Fibroblast of the aortic adventitia (primary cell): Measurements from ENCODE around the gene PRR14L. TPM values are rescaled to one million over a fixed set of nuclear protein-coding genes. Genes with fewer than 3 reads are reported as not detected.

Experiments
- DNase-seq: peaks from one replicate; pipeline ENCODE4 v3.0.0-alpha.2; 2010; ENCODE audit warnings: low read depth
- H3K4me3 ChIP-seq: 2 replicates; pipeline ENCODE4 v1.5.1; 2011; ENCODE audit warnings: low read depth, mild to moderate bottlenecking, control low read depth, low read length, moderate library complexity
- total RNA-seq: library from RNA; depleted of rRNA; stranded (reverse); fragments of >200 nt; gene quantifications from 2 replicates; pipeline ENCODE4 v1.2.3, GENCODE V29; 2012; ENCODE audit warnings: low replicate concordance
- TF ChIP-seq, protein P1 (sequence below): IDR thresholded peaks from 2 replicates; pipeline ENCODE4 v1.5.1; 2011; ENCODE audit warnings: mild to moderate bottlenecking, low read length, control low read depth, inconsistent platforms; ENCODE audit not compliant: insufficient read depth

Gene PRR14L
- total RNA-seq, 1 donor, result 28.5 TPM

DNA sequence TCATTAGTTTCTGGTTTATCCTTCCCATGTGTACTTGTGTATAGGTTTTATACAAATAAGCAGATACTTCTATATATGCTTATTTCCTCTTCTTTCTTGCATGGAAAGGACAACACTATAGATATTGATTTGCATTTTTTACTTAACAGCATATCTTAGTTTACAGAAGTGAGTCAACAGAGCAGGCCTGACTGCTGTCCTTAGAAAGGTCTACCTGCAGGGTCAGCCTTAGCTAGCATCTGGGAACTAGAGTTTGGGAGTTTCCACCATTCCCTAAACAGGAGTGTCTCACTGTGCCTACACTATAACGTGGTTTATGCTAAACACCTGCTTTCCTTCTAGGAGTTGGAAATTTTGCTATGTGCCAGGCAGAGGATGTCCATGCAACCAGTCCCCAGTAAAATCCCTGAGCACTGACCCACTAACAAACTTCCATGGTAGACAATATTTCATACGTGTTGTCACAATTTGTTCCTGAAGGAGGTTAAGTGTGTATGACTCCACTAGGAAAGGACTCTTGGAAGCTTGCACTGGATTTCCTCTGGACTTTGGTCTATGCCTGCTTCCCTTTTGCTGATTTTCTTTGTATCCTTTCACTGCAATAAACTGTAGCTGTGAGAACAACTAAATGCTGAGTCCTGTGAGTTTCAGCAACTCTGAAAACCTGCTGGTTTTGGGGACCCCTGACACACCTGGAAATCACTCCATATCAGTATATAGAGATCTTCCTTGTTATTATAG lies 17.7 kb downstream of the PRR14L start:
- no peak for DNase-seq
- H3K4me3 ChIP-seq, result no peak overlapping the region
- TF ChIP-seq, protein P1, sequence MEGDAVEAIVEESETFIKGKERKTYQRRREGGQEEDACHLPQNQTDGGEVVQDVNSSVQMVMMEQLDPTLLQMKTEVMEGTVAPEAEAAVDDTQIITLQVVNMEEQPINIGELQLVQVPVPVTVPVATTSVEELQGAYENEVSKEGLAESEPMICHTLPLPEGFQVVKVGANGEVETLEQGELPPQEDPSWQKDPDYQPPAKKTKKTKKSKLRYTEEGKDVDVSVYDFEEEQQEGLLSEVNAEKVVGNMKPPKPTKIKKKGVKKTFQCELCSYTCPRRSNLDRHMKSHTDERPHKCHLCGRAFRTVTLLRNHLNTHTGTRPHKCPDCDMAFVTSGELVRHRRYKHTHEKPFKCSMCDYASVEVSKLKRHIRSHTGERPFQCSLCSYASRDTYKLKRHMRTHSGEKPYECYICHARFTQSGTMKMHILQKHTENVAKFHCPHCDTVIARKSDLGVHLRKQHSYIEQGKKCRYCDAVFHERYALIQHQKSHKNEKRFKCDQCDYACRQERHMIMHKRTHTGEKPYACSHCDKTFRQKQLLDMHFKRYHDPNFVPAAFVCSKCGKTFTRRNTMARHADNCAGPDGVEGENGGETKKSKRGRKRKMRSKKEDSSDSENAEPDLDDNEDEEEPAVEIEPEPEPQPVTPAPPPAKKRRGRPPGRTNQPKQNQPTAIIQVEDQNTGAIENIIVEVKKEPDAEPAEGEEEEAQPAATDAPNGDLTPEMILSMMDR, result no peak

DNA sequence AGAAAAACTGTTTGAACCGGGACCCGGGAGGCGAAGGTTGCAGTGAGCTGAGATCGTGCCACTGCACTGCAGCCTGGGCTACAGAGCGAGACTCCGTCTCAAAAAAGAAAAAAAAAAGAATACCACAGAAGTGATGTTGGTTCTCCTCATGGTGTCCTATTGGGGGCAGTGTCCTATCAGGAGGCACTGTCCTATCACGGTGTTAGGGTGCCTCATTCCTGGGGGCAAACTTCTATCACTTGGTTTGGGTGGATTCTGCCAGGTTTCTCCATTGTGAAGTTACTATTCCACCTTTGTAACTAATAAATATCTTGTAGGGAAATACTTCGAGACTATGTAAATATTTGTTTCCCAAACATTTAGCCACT lies 19.6 kb downstream of the PRR14L start:
- no peak for DNase-seq
- no peak overlapping the region for H3K4me3 ChIP-seq
- TF ChIP-seq, protein P1, result no peak

DNA sequence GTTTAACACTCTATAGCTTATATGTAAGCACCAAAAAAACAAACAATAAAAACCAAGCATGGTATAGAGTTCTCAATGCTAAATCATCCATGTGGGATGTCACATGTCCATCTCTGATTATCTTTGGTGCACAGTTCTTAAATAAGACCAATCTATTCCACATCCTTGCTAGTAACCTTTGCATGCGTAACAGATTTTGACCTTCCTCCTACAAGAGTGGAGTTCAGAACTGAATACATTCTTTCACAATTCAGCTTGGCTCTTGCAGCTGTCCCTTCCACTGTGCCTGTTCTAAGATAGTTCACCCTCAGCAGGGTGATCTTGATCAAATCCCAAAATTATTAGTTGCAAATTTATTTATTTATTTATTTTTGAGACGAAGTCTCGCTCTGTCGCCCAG lies 21.1 kb downstream of the PRR14L start:
- H3K4me3 ChIP-seq, result no peak overlapping the region
- no peak for DNase-seq
- TF ChIP-seq, protein P1, result no peak

DNA sequence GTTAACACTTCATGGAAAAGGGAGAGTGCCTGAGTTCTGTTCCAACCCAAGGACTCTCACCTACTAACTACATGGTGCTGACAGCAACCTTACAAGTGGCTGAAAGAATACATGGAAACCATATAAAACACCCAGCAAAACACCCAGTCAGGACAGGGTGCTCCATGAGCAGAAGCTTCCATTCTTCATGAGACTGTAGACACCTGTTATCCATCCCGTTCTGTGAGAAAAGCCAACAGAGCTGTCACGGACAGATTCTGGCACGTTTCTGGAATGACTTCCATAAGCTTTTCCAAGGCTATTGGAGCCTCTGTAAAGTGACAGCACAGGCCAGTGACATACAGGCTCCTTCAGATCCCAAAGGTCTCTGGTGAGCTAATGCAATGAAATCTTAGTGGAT lies 23.2 kb downstream of the PRR14L start:
- no peak overlapping the region for H3K4me3 ChIP-seq
- TF ChIP-seq, protein P1, result no peak
- DNase-seq, result no peak

DNA sequence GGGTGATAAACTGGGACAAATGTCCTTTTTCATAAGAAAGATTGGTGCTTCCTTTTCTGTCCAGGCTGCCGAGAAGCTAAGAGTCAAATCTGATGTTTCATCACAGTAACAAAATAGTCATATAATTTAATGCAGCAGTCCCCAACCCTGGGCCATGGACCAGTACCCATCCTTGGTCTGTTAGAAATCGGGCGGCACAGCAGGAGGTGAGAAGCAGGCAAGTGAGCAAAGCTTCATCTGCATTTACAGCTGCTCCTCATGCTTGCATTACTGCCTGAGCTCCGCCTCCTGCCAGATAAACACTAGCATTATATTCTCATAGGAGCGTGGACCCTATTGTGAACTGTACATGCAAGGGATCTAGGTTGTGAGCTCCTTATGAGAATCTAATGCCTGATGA lies 26.2 kb downstream of the PRR14L start:
- no peak for DNase-seq
- H3K4me3 ChIP-seq, result no peak overlapping the region
- TF ChIP-seq, protein P1, result no peak

DNA sequence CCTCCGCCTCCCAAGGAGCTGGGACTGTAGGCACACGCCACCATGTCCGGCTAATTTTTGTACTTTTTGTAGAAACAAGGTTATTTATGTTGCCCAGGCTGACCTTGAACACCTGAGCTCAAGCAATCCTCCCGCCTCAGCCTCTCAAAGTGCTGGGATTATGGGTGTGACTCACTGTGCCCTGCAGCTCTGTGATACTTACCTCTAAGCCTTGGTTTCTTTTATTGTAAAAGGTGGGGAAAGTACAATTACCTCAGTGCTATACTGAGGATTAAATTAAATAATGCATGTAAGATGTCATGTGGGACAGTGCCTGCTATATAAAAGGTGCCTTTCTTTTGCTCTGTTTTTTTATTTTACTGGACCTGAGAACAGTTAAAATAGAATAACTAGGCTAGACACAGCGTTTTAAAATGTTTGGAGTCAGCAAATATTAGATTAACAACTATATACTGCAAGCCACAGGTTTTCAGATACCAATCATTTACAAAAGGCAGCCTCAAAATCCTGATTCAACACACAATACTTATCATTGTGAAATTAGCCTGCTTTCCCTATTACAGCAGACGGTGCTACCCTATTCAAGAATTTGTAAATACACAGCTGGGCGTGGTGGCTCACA lies 30.0 kb downstream of the PRR14L start:
- TF ChIP-seq, protein P1, result no peak
- DNase-seq, result no peak
- H3K4me3 ChIP-seq, result no peak overlapping the region
